ENCODE results near the gene NAP1L4. TPM values are rescaled to one million over a fixed set of nuclear protein-coding genes. Genes with fewer than 3 reads are reported as not detected.
A peak's percentile ranks its signal among the peaks of the same experiment; 100 is the strongest.

The NAP1L4 gene
- total RNA-seq, 1 donor from 2014 or later = 132 TPM

DNA sequence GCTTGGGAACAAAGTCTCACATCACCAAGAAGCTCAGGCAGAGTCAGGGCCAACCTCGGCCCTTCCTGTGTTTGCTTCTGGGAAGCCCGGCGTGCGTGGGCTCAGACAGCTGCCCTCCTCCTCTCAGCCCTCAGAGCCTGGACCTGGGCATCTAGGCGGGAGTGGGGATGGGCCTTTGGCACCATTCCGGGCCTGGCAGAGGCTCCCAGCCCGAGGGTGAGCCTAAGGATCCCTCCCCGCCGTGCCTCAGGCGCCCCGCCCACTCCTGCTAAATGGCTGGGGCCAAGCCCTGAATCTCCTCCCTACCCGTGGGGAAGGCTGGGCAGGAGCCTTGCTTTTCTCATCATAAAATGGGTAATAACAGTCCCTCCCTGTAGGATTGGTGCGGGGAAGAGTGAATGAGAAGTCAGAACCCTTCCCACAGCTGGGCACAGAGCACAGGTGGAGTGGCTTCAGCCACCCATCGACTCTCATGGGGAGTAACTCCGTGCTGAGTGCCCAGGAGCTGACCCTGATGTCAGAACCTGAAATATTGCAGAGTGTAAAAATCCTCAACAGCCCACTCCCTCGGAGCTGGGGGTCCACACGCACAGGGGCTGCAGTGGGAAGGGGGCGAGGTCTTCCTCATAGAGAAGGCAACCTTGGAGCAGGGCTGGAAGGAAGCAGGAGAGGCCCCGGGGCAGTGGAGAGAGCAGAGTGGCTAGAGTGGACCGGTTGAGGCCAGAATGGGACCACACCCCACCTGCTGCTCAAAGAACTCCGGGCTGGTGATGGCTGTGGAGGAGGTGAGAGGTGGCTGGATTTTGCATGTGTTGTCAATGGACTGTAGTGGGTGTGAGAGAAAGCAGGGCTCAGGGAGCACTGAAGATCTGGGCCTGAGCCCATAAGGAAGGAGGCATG, 87.7 kb downstream of the NAP1L4 start:
- no peak for DNase-seq

DNA sequence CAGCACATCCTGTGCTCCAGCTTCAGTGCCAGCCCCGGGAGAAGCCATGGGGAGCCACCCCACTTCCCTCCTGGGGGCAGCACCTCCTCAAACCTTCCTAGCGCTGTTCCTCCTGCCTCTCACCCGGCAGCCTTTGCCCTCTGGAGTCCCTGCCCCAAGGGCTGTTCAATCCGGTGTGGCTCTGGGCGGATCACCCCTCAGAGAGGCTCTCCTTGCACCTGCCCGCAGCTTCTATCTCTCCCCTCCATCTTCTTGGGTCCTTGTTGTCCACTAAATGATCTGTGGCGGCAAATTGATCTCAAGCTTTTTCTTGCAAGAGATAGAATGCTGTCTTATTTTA, 88.5 kb downstream of the NAP1L4 start:
- no peak for DNase-seq

DNA sequence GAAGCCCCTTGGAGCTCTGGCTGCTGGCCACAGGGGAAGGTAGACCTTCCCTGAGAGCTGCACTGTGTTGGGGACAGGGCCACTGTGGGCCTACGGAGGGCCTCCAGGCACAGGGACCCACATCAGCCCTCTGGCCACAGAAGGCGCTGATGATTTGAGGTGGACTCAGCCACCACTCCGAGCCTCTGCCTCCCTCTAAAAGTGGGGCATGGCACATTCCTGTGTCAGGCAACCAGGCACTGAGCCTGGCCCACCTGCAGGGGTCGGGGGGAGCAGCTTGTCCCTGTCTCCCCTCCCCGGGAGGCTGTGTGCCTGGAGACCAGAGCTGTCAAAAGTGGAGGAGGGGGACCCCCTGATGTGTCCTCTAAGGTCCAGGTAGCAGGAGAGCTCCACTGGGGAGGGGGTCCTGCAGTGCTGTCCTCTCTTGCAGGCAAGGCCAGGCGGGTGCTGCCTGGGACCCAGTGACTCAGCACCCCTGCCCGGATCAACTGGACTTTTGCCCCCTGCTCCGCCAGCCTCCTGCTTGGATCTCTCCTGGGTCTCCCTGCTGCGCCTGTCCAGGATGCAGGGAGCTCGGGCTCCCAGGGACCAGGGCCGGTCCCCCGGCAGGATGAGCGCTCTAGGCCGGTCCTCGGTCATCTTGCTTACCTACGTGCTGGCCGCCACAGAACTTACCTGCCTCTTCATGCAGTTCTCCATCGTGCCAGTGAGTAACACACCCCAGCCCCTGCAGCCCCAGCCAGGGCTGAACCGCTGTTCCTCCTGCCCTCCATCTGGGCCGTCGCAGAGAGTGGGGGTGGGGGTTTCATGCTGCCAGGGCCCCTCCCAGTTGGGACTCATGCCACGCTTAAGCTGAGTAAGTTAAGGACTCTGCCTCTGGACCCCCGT, 89.1 kb downstream of the NAP1L4 start:
- no peak for DNase-seq

DNA sequence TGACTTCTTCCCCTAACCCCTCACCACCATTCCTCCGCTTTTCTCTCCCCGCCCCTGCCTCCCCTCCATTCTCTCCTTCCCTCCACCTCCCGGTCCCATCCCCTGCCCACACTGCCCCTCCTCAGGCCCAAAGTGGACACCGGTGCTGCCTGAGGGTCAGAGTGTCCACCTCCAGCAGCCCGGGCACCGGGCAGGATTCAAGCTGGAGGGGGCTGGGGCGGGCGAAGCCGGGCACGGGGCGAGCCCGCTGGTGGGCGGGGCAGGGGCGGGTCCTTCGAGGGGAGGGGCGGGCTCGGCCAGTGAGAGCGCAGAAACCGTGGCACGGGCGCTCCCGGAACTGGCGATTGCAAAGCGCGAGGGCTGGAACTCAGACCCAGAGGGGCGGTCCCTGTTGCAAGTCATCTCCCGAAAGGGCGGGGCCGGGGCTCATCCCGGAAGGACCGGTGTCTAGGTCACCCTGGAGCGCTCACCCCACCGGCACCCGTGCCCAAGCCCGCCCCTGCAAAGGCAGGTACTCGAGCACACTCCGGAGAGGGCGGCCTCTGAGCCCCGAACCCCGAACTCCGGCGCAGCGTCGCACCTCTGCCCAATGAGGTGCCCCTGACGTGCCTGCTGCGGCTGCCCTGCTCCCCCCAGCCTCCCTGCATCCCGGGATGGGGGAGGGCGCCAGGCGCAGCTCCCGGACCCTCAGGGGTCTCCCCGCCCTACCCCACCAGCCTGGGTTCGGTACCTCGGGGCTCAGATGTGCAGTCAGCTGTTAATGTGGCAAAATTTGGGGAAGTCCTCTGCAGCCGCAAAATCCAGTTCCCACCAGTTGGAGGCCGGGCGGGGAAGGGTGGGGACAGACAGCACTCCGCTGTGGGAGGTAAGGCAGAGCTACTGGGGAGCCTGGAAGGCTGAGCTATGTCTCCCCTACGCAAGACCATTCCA, 90.0 kb downstream of the NAP1L4 start:
- DNase-seq = peak; percentile 81

DNA sequence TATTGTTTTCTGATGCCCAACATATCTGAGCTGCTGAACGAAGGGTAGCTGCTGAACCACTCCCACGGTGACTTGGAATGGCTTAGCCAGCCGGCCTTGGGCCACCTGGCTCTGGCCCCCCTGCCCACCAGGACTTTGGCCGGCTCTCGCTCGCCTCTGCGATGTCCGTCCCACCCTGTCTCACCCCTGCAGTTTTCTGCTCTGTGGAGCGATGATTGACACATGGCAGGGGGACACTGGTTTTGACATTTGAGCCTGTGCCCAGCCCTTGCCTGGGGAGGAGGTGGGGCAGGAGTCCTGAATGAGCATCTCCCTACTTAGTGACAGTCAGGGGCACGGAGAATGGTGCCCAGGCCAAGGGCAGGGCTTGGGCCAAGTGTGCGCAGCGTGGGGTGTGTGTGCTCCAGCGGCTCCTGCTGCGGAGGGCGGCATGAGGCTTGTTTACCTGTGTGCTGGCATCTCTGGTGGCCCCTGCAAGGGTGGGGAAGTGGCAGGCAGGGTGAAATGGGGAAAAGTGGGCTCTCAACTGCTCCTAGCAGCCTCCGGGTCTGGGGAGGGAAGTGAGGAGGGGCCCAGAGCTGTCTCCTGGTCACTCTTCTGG, 90.8 kb downstream of the NAP1L4 start:
- DNase-seq = no peak

DNA sequence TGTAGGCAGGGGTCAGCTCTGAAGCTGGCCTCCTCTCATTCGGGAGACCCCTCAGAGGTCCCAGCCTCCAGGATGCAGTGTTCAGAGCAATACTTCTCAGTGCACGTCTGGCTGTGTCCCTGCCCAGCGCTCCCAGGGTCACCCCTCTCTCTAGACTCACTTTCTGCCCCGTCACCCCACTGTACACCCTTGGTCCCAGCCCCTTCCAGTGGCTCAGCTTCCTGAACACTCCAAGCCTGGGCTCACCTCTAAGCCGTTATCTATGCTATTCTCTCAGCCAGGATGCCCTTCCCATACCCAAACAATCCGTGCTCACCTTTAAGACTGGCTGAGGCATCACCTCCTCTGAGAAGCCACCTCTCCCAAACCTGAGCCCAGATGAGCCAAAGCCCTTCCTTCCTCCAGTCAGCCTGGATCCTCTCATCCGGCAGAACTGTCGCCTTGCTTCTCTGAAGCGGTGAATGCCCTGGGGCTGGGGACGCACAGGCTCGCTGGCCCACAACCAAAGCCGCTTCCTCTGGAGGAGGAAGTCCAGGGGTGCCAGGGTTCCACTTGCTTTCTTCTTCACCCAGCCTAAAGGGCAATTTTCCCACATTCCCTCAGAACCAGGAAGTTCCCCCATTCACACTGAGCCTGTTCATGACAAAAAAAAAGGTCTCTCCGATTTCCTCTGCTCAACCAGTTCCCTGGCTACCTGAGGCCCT, 92.9 kb downstream of the NAP1L4 start:
- DNase-seq = peak; percentile 41

DNA sequence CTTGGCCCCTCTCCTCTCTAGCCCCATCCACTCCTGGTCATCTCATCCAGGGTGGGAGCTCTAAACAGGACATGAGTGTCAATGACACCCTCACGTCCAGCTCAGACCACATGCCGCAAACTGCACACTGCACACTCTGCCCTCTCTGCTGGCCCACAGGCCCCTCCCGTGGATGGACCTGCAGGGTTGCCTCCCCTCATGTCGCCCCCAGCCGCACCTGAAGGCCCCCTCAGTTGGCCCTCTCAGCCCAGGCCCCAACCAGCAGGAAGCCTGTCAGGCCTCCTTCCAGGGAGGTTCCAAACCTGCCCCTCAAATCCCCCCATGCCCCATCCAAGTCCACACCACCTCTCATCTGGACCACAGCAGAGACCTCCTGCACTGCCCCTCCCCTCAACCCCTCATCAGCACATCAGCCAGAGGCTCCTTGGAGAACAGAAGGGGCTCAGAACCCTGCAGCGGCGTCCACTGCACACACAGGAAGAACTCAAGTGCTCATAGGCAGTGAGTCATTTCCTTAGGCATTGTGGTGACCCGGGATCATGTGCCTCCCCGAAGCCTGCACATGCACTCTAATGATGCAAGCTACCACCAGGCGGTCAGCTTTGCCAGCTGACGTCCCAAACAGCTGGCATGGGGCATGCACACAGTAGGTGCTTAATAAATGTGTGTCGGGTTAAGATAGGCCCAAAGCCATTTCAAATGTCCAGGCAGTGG, 93.6 kb downstream of the NAP1L4 start:
- peak; percentile 97 for DNase-seq

DNA sequence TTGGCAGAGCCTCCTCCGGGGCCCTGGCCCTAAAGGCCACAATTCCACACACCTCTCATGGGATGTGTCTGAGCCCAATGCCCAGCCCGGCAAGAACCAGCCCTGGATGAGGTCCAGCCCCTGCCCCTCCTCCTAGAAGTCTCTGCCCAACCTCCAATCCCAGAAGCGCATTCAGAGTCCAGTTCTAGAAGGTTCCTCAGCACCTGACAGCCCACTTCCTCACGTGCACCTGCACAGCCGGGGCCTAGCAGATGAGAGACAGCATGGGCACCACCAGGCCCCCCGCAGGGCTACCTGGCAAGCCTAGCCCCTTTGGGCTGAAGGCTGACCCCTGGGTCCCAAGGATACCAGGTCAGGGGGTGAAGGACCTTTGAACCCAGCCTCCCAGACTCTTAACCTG, 95.1 kb downstream of the NAP1L4 start:
- no peak for DNase-seq

DNA sequence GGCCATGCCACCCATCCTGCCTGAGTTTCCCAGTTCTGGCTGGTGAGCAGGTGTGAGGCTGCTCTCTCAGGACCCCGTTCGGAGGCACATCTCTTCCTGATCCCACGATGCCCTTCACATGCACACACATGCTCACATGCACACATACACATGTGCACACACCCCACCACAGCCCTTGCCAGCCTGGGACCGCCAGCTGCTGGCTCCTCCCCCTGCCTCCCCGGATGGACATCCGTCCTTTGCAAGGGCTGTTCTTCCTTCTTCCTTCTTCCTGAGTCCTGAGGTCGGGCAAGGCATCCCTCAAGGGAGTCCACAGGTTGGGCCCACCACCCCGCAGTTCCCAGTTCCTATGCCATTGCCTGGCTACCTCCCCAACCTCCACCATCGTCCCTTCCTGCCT, 96.1 kb downstream of the NAP1L4 start:
- DNase-seq = no peak

Other genes with a start within 250 kb of the NAP1L4 start
- gene CDKN1C, start 106.6 kb downstream of the NAP1L4 start, total RNA-seq = 37.2 and 53.8 TPM in 2 replicates
- 0.51 and 1.5 TPM in 2 replicates for gene PHLDA2, start 62.9 kb downstream of the NAP1L4 start, total RNA-seq
- gene CARS1, start 65.1 kb upstream of the NAP1L4 start, total RNA-seq = 40.7 and 46.0 TPM in 2 replicates
- 74.9 and 110 TPM in 2 replicates for gene OSBPL5, start 173.0 kb upstream of the NAP1L4 start, total RNA-seq
- gene MRGPRG, start 226.5 kb upstream of the NAP1L4 start, total RNA-seq = not detected in 2 replicates
- gene MRGPRE, start 240.1 kb upstream of the NAP1L4 start, total RNA-seq = not detected in 2 replicates

Data from dermis blood vessel endothelial cell (primary cell).